Measurements from ENCODE around the gene ECSCR.
"Not testable (repeated sequence)": the region's sequence is repeated elsewhere in the genome, so short reads cannot be mapped to it uniquely, and the experiment has no call there.

The ECSCR gene

DNA sequence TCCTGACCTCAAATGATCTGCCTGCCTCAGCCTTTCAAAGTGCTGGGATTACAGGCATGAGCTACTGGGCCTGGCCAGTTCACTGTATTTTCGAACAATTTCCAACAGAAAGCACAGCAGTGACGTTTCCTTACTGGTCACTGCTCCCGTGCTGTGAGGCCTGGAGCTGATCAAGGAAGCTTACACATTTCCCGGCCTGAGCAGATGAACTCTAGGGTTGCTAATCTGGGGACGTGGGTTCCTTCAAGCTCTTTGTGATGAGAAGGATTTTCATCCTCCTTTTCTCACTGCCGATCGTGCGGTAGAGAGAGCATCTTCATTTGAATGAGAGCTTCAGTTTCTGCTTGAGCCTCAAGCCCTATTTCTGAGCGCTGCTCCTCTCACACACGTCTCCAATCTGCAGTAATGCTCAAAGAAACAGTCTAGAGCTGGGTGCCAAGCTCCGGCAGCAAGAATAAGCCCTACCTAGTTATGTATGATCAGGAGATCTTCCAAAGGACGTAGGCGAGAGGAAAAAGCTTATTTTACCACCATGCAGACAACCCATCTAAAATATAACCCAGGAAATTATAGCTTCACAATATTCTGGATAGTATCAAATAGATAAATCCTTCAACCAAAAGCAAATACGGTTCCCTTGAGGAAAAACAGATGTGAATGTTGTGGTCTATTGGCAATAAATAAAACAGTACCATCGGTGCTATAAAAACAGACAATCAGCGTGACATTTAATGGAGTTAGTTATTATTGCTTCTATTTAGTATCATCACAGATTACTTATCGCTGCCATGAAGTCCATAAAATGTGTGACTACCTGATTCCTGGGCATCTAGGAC, 51.3 kb downstream of the ECSCR start:
- H3K4me3 ChIP-seq (ENCODE audit: low read depth, low read length): no peak overlapping the region
- in situ Hi-C loops (cut with HindIII; ENCODE audit: low sequenced_read_pairs): loop anchor here (10.0 kb wide), 1 partner anchor 114 kb away; no protein-coding TSS in a partner anchor
- TF ChIP-seq, protein P1, sequence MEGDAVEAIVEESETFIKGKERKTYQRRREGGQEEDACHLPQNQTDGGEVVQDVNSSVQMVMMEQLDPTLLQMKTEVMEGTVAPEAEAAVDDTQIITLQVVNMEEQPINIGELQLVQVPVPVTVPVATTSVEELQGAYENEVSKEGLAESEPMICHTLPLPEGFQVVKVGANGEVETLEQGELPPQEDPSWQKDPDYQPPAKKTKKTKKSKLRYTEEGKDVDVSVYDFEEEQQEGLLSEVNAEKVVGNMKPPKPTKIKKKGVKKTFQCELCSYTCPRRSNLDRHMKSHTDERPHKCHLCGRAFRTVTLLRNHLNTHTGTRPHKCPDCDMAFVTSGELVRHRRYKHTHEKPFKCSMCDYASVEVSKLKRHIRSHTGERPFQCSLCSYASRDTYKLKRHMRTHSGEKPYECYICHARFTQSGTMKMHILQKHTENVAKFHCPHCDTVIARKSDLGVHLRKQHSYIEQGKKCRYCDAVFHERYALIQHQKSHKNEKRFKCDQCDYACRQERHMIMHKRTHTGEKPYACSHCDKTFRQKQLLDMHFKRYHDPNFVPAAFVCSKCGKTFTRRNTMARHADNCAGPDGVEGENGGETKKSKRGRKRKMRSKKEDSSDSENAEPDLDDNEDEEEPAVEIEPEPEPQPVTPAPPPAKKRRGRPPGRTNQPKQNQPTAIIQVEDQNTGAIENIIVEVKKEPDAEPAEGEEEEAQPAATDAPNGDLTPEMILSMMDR (IDR thresholded peaks at IDR 0.05; ENCODE audit: low read depth, low read length, missing control alignments): no peak
- no peak for DNase-seq (ENCODE audit: low read depth)

DNA sequence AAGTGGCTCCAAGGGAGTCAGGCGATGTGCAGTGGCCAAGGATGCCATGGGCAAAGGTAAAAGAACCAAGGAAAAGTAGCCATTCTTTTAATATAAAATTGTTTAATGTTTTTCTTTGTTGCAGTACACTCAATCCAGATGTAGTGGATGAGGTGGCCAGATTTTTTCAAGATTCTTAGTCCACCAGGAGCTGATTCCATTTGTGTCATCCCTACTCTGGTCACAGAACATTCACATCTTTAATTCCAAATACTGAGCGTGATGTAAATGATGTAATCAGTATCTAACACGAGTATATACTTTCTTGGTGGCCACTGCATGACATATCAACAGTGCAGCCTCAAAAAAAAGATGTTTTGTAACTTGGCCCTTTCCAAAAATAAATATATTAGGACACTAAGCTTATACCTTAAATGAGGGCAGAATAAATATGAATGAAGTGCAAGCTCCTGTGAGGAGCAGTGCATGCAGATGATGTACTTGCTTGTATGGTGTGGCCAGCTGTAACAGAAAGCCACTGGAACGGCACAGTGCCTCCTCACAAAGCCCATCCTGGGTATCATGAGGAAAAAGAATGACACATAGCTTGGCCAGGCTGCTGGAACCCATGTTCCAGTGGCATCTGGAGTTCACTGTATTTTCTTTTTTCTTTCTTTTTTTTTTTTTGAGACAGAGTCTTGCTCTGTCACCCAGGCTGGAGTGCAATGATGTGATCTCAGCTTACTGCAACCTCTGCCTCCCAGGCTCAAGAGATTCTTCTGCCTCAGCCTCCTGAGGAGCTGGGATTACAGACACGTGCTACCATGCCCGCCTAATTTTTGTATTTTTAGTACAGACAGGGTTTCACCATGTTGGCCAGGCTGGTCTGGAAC, 52.2 kb downstream of the ECSCR start:
- no peak for DNase-seq (ENCODE audit: low read depth)
- TF ChIP-seq, protein P1 (IDR thresholded peaks at IDR 0.05; ENCODE audit: low read depth, low read length, missing control alignments): no peak
- H3K4me3 ChIP-seq (ENCODE audit: low read depth, low read length): no peak overlapping the region
- in situ Hi-C loops (cut with HindIII; ENCODE audit: low sequenced_read_pairs): loop anchor here (10.0 kb wide), 1 partner anchor 114 kb away; no protein-coding TSS in a partner anchor

DNA sequence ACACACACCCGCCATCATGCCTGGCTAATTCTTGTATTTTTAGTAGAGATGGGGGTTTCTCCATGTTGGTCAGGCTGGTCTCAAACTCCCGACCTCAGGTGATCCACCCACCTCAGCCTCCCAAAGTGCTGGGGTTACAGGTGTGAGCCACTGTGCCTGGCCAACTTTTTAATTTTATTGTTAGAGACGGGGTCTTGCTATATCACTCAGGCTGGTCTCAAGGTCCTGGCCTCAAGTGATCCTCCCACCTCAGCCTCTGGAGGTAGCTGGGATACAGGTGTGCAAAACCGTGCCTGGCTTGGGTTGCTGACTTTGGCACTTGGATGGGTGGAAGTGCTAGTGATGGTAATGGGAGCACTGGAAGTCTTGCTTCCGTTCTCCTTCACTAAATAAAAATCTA, 53.4 kb downstream of the ECSCR start:
- DNase-seq (ENCODE audit: low read depth); in situ Hi-C loops (cut with HindIII; ENCODE audit: low sequenced_read_pairs); H3K4me3 ChIP-seq (ENCODE audit: low read depth, low read length): not testable (repeated sequence)

DNA sequence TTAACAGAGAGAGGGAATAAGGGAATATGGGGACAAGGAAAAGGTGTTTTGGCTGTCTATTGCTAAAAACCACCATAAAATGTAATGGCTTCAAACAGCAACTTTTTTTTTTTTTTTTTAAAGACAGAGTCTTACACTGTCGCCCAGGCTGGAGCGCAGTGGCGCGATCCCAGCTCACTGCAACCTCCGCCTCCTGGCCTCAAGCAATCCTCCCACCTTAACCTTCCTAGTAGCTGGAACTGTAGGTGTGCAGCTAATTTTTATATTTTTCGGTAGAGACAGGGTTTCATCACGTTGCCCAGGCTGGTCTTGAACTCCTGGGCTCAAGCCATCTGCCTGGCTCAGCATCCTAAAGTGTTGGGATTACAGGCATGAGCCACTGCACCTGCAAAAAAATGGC, 54.4 kb downstream of the ECSCR start:
- DNase-seq (ENCODE audit: low read depth): no peak
- TF ChIP-seq, protein P1 (IDR thresholded peaks at IDR 0.05; ENCODE audit: low read depth, low read length, missing control alignments): no peak
- H3K4me3 ChIP-seq (ENCODE audit: low read depth, low read length): no peak overlapping the region
- in situ Hi-C loops (cut with HindIII; ENCODE audit: low sequenced_read_pairs): no loop called here

DNA sequence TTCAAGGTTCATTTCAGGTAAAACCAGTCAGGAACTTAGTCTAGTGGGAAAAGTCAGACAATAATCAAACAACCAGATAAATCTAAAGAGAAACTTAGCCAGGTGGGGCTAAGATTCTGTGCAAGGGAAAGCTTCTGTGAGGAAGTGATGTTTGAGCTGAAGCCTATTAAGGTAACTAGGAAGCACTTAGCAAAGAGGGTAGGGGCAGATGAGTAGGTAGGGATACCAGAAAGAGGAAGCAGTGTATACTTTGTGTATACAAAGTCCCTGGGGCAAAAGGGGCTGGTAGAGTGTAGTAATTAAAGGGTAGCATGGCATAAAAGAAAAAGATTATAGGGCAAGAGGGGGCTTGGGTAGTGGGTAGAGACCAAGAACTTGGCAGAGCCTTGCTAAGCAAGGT, 55.0 kb downstream of the ECSCR start:
- H3K4me3 ChIP-seq (ENCODE audit: low read depth, low read length): no peak overlapping the region
- no peak for DNase-seq (ENCODE audit: low read depth)
- TF ChIP-seq, protein P1 (IDR thresholded peaks at IDR 0.05; ENCODE audit: low read depth, low read length, missing control alignments): no peak
- in situ Hi-C loops (cut with HindIII; ENCODE audit: low sequenced_read_pairs): no loop called here

DNA sequence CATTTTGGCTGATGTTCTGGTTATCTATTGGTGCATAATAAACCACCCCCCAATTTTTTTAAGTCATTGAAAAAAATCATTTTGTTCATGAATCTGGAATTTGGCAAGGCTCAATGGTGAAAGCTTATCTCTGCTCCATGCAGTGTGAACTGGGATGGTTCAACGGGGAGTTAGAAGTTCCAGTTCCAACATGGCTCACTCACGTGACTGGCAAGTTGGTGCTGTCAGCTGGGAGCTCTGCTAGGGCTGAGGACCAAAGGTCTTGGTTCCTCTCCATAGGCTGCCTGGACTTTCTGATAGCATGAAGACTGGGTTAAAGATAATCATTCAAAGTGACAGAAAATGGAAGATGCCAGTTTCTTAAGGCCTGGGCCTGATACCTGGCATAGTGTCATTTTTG, 55.6 kb downstream of the ECSCR start:
- no peak overlapping the region for H3K4me3 ChIP-seq (ENCODE audit: low read depth, low read length)
- TF ChIP-seq, protein P1 (IDR thresholded peaks at IDR 0.05; ENCODE audit: low read depth, low read length, missing control alignments): no peak
- DNase-seq (ENCODE audit: low read depth): no peak
- in situ Hi-C loops (cut with HindIII; ENCODE audit: low sequenced_read_pairs): no loop called here

DNA sequence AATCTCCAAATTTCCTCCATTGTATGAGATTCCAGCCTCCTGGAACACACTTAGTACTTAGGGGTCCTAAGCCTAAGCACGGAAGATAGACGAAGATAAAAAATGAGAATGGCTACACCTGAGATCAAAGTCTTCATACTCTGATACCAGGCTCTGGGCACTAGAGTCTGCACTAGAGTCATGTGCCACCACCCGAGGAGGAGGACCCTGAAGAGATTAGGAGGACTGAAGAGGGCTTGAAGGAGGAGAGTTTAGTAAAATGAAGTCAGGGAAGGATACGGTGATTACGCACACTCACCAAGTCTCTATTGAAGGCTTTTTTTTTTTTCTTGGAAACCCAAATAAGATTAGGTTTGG, 58.1 kb downstream of the ECSCR start:
- H3K4me3 ChIP-seq (ENCODE audit: low read depth, low read length): no peak overlapping the region
- TF ChIP-seq, protein P1 (IDR thresholded peaks at IDR 0.05; ENCODE audit: low read depth, low read length, missing control alignments): no peak

More for the DNA sequence above, 58.1 kb downstream of the ECSCR start:
- in situ Hi-C loops (cut with HindIII; ENCODE audit: low sequenced_read_pairs): no loop called here
- no peak for DNase-seq (ENCODE audit: low read depth)

All from astrocyte of the cerebellum (primary cell).